Testis (tissue), 5 donors: Measurements from ENCODE around the gene FYTTD1. TPM values are rescaled to one million over a fixed set of nuclear protein-coding genes. Genes with fewer than 3 reads are reported as not detected.

ENCODE experiments used
- DNase-seq: peaks from one replicate; pipeline ENCODE4 v3.0.0-alpha.2; 2019
- H3K27ac ChIP-seq, 2 donors: fragments of 200-600 bp; sonication (generic); one replicate each; pipeline ENCODE4 v1.5.1; 2019
- H3K27me3 ChIP-seq: fragments of 200-600 bp; sonication (generic); one replicate; pipeline ENCODE4 v1.5.1; 2019
- H3K36me3 ChIP-seq: fragments of 200-600 bp; sonication (generic); one replicate; pipeline ENCODE4 v1.5.1; 2017; ENCODE audit warnings: low read depth; ENCODE audit errors: missing control alignments
- H3K4me1 ChIP-seq: fragments of 200-600 bp; sonication (generic); one replicate; pipeline ENCODE4 v1.5.1; 2019
- H3K4me3 ChIP-seq, 2 donors: fragments of 200-600 bp; sonication (generic); one replicate each; pipeline ENCODE4 v1.5.1; 2017 to 2019
- H3K9me3 ChIP-seq: fragments of 200-600 bp; sonication (generic); one replicate; pipeline ENCODE4 v1.5.1; 2017
- CTCF ChIP-seq, 3 experiments: fragments of 450-650 bp in 2 of 3; fragments of 200-600 bp in 1 of 3; sonication (generic) in 1 of 3; IDR thresholded peaks; one replicate each; pipeline ENCODE4 v1.5.1; 2016 to 2019; ENCODE audit warnings: antibody characterized with exemption in 3 of 3, mild to moderate bottlenecking in 2 of 3, moderate library complexity in 1 of 3
- POLR2A ChIP-seq: fragments of 450-650 bp; IDR thresholded peaks from one replicate; pipeline ENCODE4 v1.6.1; 2017; ENCODE audit warnings: antibody characterized with exemption, mild to moderate bottlenecking, moderate library complexity
- WGBS, 2 donors: methylation state at CpG; one replicate each; pipeline ENCODE4 v1.1.5; 2018; 5-methylcytosine and 5-hydroxymethylcytosine counted together
- intact Hi-C: fragments of 100-400 bp; cut with DNase I; formaldehyde crosslinking; loops from one replicate; pipeline ENCODE4 v1.15.1; 2023; ENCODE audit warnings: low total_unique reads
- long read RNA-seq, 2 donors: transcript quantifications; one replicate each; lab custom pipeline, GENCODE V29; 2026
- polyA plus RNA-seq: library from polyadenylated mRNA; stranded (reverse); fragments of 350-450 nt; fragmentation: Illumina TruSeq; extraction: RNeasy Lipid Tissue Mini Kit (QIAGEN cat#74804); gene quantifications from one replicate; pipeline ENCODE4 v1.2.3, GENCODE V29; 2014; ENCODE audit warnings: low read depth, low replicate concordance; ENCODE audit not compliant: insufficient read depth
- total RNA-seq, 2 donors: library from RNA; depleted of rRNA; stranded (reverse); fragments of >200 nt; gene quantifications; one replicate each; pipeline ENCODE4 v1.2.3, GENCODE V29; 2016

Gene FYTTD1
- 10 to 100 TPM; 79.5 to 83.6 TPM for total RNA-seq
- 80.5 TPM for polyA plus RNA-seq
- long read RNA-seq, donor 1, full-length matches to known transcripts, result 35 of 65 reads
- long read RNA-seq, donor 1, partial matches to known transcripts, result 30 of 65 reads
- long read RNA-seq, donor 1, other reads (novel, unspliced or antisense), result 0 of 65 reads
- long read RNA-seq, donor 2, full-length matches to known transcripts, result 27 of 64 reads
- long read RNA-seq, donor 2, partial matches to known transcripts, result 37 of 64 reads
- long read RNA-seq, donor 2, other reads (novel, unspliced or antisense), result 0 of 64 reads

GRCh38 chr3:197749601-197750395, at the start of gene FYTTD1:
FYTTD1 (plus strand) TSS chr3:197749883; CDS start chr3:197749972, 89 bp downstream.
- peak; percentile 92 for DNase-seq
- WGBS, 2 donors, result 0 to 1% methylated on average over 5 to 57 of the region's 104 CpGs
- Histone ChIP-seq H3K27ac (peak within 1 kb of the TSS; percentile 98), H3K9me3 (no peaks in the 10 kb centered on the region), H3K27me3 (no peaks in the 10 kb centered on the region), H3K4me1 (peaks cover 14% of the 10 kb centered on the region), H3K4me3 (peak within 1 kb of the TSS; percentile 84 to 95), H3K36me3 (no peaks in the 10 kb centered on the region)
- peak; percentile 45 to 59 (median 54) for TF ChIP-seq CTCF (IDR thresholded peaks at IDR 0.05)
- TF ChIP-seq POLR2A, result peak; percentile 18
- intact Hi-C loops, result no loop called here

- Histone ChIP-seq H3K27me3 (no peaks in the 10 kb centered on the region), H3K9me3 (no peaks in the 10 kb centered on the region), H3K27ac (no peak overlapping the region), H3K4me1 (no peaks in the 10 kb centered on the region), H3K36me3 (no peaks in the 10 kb centered on the region), H3K4me3 (no peak overlapping the region)
- TF ChIP-seq CTCF (IDR thresholded peaks at IDR 0.05), result no peak
- no peak for TF ChIP-seq POLR2A
- WGBS, 2 donors, result 92 to 93% methylated on average over 9 of the region's 9 CpGs
- intact Hi-C loops, result no loop called here
- DNase-seq, result no peak
Observed at GRCh38 chr3:197700095-197700494, 49.6 kb upstream of the FYTTD1 start.

GRCh38 chr3:197701841-197702240, 47.8 kb upstream of the FYTTD1 start:
- no peak for TF ChIP-seq CTCF (IDR thresholded peaks at IDR 0.05)
- TF ChIP-seq POLR2A, result no peak
- Histone ChIP-seq H3K27me3 (no peaks in the 10 kb centered on the region), H3K9me3 (no peaks in the 10 kb centered on the region), H3K36me3 (no peaks in the 10 kb centered on the region), H3K4me1 (no peaks in the 10 kb centered on the region), H3K4me3 (no peak overlapping the region), H3K27ac (no peak overlapping the region)
- intact Hi-C loops, result no loop called here
- WGBS, 2 donors, result 96 to 99% methylated on average over 4 of the region's 4 CpGs
- DNase-seq, result no peak

GRCh38 chr3:197706658-197707057, 43.0 kb upstream of the FYTTD1 start:
- Histone ChIP-seq H3K4me1 (no peaks in the 10 kb centered on the region), H3K27ac (no peak overlapping the region), H3K36me3 (no peaks in the 10 kb centered on the region), H3K27me3 (no peaks in the 10 kb centered on the region), H3K4me3 (no peak overlapping the region), H3K9me3 (no peaks in the 10 kb centered on the region)
- TF ChIP-seq POLR2A, result no peak
- TF ChIP-seq CTCF (IDR thresholded peaks at IDR 0.05), result no peak
- DNase-seq, result no peak
- WGBS, 2 donors, result 94% methylated on average over 7 of the region's 7 CpGs
- intact Hi-C loops, result no loop called here
